ENCODE results near the gene MACROD1.

- TF ChIP-seq, protein P1, sequence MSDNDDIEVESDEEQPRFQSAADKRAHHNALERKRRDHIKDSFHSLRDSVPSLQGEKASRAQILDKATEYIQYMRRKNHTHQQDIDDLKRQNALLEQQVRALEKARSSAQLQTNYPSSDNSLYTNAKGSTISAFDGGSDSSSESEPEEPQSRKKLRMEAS (IDR thresholded peaks at IDR 0.05), result no peak
- TF ChIP-seq NFIC (IDR thresholded peaks at IDR 0.05) (no peak), YY1 (IDR thresholded peaks at IDR 0.05; ENCODE audit: low read depth) (no peak), TEAD4 (IDR thresholded peaks at IDR 0.05) (no peak), ZBTB7A (IDR thresholded peaks at IDR 0.05; ENCODE audit: low read depth) (no peak), TCF12 (IDR thresholded peaks at IDR 0.05; ENCODE audit: low read depth) (no peak), EP300 (IDR thresholded peaks at IDR 0.05; ENCODE audit: borderline replicate concordance) (no peak), CREB1 (IDR thresholded peaks at IDR 0.05; ENCODE audit: low read depth) (no peak), TAF1 (IDR thresholded peaks at IDR 0.05; ENCODE audit: low read depth) (no peak), RAD21 (IDR thresholded peaks at IDR 0.05; ENCODE audit: low read depth) (no peak), CEBPB (IDR thresholded peaks at IDR 0.05) (no peak)
- TF ChIP-seq, protein P2, sequence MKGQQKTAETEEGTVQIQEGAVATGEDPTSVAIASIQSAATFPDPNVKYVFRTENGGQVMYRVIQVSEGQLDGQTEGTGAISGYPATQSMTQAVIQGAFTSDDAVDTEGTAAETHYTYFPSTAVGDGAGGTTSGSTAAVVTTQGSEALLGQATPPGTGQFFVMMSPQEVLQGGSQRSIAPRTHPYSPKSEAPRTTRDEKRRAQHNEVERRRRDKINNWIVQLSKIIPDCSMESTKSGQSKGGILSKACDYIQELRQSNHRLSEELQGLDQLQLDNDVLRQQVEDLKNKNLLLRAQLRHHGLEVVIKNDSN (IDR thresholded peaks at IDR 0.05), result no peak
- TF ChIP-seq, protein P3, sequence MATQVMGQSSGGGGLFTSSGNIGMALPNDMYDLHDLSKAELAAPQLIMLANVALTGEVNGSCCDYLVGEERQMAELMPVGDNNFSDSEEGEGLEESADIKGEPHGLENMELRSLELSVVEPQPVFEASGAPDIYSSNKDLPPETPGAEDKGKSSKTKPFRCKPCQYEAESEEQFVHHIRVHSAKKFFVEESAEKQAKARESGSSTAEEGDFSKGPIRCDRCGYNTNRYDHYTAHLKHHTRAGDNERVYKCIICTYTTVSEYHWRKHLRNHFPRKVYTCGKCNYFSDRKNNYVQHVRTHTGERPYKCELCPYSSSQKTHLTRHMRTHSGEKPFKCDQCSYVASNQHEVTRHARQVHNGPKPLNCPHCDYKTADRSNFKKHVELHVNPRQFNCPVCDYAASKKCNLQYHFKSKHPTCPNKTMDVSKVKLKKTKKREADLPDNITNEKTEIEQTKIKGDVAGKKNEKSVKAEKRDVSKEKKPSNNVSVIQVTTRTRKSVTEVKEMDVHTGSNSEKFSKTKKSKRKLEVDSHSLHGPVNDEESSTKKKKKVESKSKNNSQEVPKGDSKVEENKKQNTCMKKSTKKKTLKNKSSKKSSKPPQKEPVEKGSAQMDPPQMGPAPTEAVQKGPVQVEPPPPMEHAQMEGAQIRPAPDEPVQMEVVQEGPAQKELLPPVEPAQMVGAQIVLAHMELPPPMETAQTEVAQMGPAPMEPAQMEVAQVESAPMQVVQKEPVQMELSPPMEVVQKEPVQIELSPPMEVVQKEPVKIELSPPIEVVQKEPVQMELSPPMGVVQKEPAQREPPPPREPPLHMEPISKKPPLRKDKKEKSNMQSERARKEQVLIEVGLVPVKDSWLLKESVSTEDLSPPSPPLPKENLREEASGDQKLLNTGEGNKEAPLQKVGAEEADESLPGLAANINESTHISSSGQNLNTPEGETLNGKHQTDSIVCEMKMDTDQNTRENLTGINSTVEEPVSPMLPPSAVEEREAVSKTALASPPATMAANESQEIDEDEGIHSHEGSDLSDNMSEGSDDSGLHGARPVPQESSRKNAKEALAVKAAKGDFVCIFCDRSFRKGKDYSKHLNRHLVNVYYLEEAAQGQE (IDR thresholded peaks at IDR 0.05; ENCODE audit: low read depth), result no peak
Observed at GRCh38 chr11:64057890-64058289, 108.0 kb downstream of the MACROD1 start.

All from Ishikawa (cell line).